ENCODE data around the gene INMT.

The INMT gene

GRCh38 chr7:30732606-30733005 lies 19.3 kb upstream of the INMT start:
- H3K79me2 ChIP-seq (ENCODE audit: insufficient read depth, low read length), result no peaks in the 10 kb centered on the region
- peaks cover 22% of the 10 kb centered on the region; the same call in 1 of the 2 replicates for H3K27me3 ChIP-seq (ENCODE audit: insufficient read depth, low read length)
- no peak for TF ChIP-seq CTCF (IDR thresholded peaks at IDR 0.05; ENCODE audit: low read length)
- no peak for TF ChIP-seq EZH2 (IDR thresholded peaks at IDR 0.05; ENCODE audit: borderline replicate concordance, low read length)
- no peak overlapping the region for H3K4me3 ChIP-seq (ENCODE audit: low read depth, low read length, poor library complexity, severe bottlenecking)
- H4K20me1 ChIP-seq (ENCODE audit: insufficient read depth, low read length), result no peaks in the 10 kb centered on the region
- no peaks in the 10 kb centered on the region for H3K9me2 ChIP-seq (ENCODE audit: low read depth, low read length)
- H3K9me3 ChIP-seq (ENCODE audit: low read length), result no peaks in the 10 kb centered on the region
- no peak overlapping the region for H2AFZ ChIP-seq (ENCODE audit: low read length)
- no peaks in the 10 kb centered on the region for H3F3A ChIP-seq (ENCODE audit: insufficient read depth, low read length)
- H3K36me3 ChIP-seq (ENCODE audit: insufficient read depth, low read length), result no peaks in the 10 kb centered on the region
- H3K4me1 ChIP-seq (ENCODE audit: insufficient read depth, low read length, severe bottlenecking), result no peaks in the 10 kb centered on the region
- no peak overlapping the region for H3K4me2 ChIP-seq (ENCODE audit: low read length)
- H3K9ac ChIP-seq (ENCODE audit: low read length), result no peak overlapping the region
- no peak overlapping the region for H3K27ac ChIP-seq (ENCODE audit: low read depth, low read length, poor library complexity, severe bottlenecking)

- Histone ChIP-seq H3K9me3 (ENCODE audit: low read length) (no peaks in the 10 kb centered on the region), H4K20me1 (ENCODE audit: insufficient read depth, low read length) (no peaks in the 10 kb centered on the region), H3K27me3 (ENCODE audit: insufficient read depth, low read length) (peaks cover 22% of the 10 kb centered on the region; the same call in 1 of the 2 replicates), H3K27ac (ENCODE audit: low read depth, low read length, poor library complexity, severe bottlenecking) (no peak overlapping the region), H3K9me2 (ENCODE audit: low read depth, low read length) (no peaks in the 10 kb centered on the region), H3K9ac (ENCODE audit: low read length) (no peak overlapping the region), H3K4me2 (ENCODE audit: low read length) (no peak overlapping the region), H3K36me3 (ENCODE audit: insufficient read depth, low read length) (no peaks in the 10 kb centered on the region), H3F3A (ENCODE audit: insufficient read depth, low read length) (no peaks in the 10 kb centered on the region), H2AFZ (ENCODE audit: low read length) (no peak overlapping the region), H3K4me1 (ENCODE audit: insufficient read depth, low read length, severe bottlenecking) (no peaks in the 10 kb centered on the region), H3K79me2 (ENCODE audit: insufficient read depth, low read length) (no peaks in the 10 kb centered on the region), H3K4me3 (ENCODE audit: low read depth, low read length, poor library complexity, severe bottlenecking) (no peak overlapping the region)
- TF ChIP-seq EZH2 (IDR thresholded peaks at IDR 0.05; ENCODE audit: borderline replicate concordance, low read length) (no peak), CTCF (IDR thresholded peaks at IDR 0.05; ENCODE audit: low read length) (no peak)
Observed at GRCh38 chr7:30733216-30733615, 18.7 kb upstream of the INMT start.

GRCh38 chr7:30733691-30734090 lies 18.2 kb upstream of the INMT start:
- Histone ChIP-seq H2AFZ (ENCODE audit: low read length) (no peak overlapping the region), H3K36me3 (ENCODE audit: insufficient read depth, low read length) (no peaks in the 10 kb centered on the region), H3K4me2 (ENCODE audit: low read length) (no peak overlapping the region), H3F3A (ENCODE audit: insufficient read depth, low read length) (no peaks in the 10 kb centered on the region), H4K20me1 (ENCODE audit: insufficient read depth, low read length) (no peaks in the 10 kb centered on the region), H3K79me2 (ENCODE audit: insufficient read depth, low read length) (no peaks in the 10 kb centered on the region), H3K4me3 (ENCODE audit: low read depth, low read length, poor library complexity, severe bottlenecking) (no peak overlapping the region), H3K9me3 (ENCODE audit: low read length) (no peaks in the 10 kb centered on the region), H3K4me1 (ENCODE audit: insufficient read depth, low read length, severe bottlenecking) (no peaks in the 10 kb centered on the region), H3K27ac (ENCODE audit: low read depth, low read length, poor library complexity, severe bottlenecking) (no peak overlapping the region), H3K27me3 (ENCODE audit: insufficient read depth, low read length) (peaks cover 22% of the 10 kb centered on the region; the same call in 1 of the 2 replicates), H3K9ac (ENCODE audit: low read length) (no peak overlapping the region), H3K9me2 (ENCODE audit: low read depth, low read length) (no peaks in the 10 kb centered on the region)
- TF ChIP-seq EZH2 (IDR thresholded peaks at IDR 0.05; ENCODE audit: borderline replicate concordance, low read length) (no peak), CTCF (IDR thresholded peaks at IDR 0.05; ENCODE audit: low read length) (no peak)

All from OCI-LY1 (cell line).